KMS-11 (cell line): ENCODE data around the gene PADI4.

Experiments used
- H2AFZ ChIP-seq: fragments of 200-600 bp; sonication (generic); 2 replicates; pipeline ENCODE4 v1.6.1; 2016; ENCODE audit warnings: antibody characterized with exemption, mixed run types, low read depth
- H3K27ac ChIP-seq: fragments of 200-600 bp; sonication (generic); 2 replicates; pipeline ENCODE4 v1.6.1; 2016; ENCODE audit warnings: mild to moderate bottlenecking, mixed run types
- H3K27me3 ChIP-seq: fragments of 200-600 bp; sonication (generic); 2 replicates; pipeline ENCODE4 v1.6.1; 2017; ENCODE audit warnings: mild to moderate bottlenecking, low read depth, mixed run types, moderate library complexity; ENCODE audit not compliant: insufficient read depth
- H3K36me3 ChIP-seq: fragments of 200-600 bp; sonication (generic); 2 replicates; pipeline ENCODE4 v1.6.1; 2017; ENCODE audit warnings: mild to moderate bottlenecking, mixed run types; ENCODE audit not compliant: insufficient read depth
- H3K4me1 ChIP-seq: fragments of 200-600 bp; sonication (generic); 2 replicates; pipeline ENCODE4 v1.6.1; 2016; ENCODE audit warnings: mild to moderate bottlenecking, low read depth, mixed run types; ENCODE audit not compliant: poor library complexity, severe bottlenecking
- H3K4me2 ChIP-seq: fragments of 200-600 bp; sonication (generic); 2 replicates; pipeline ENCODE4 v1.7.0; 2016; ENCODE audit warnings: mild to moderate bottlenecking, mixed run types
- H3K4me3 ChIP-seq: fragments of 200-600 bp; sonication (generic); IDR thresholded peaks from 2 replicates; pipeline ENCODE4 v1.6.1; 2017; ENCODE audit warnings: low read depth, low read length, mixed read lengths; ENCODE audit not compliant: insufficient read depth
- H3K79me2 ChIP-seq: fragments of 200-600 bp; sonication (generic); 2 replicates; pipeline ENCODE4 v1.6.1; 2016; ENCODE audit warnings: low read depth, mixed run types; ENCODE audit not compliant: insufficient read depth
- H3K9ac ChIP-seq: fragments of 200-600 bp; sonication (generic); 2 replicates; pipeline ENCODE4 v1.6.1; 2016; ENCODE audit warnings: mild to moderate bottlenecking, mixed run types
- H4K20me1 ChIP-seq: fragments of 200-600 bp; sonication (generic); 2 replicates; pipeline ENCODE4 v1.6.1; 2016; ENCODE audit warnings: mild to moderate bottlenecking, mixed run types; ENCODE audit not compliant: insufficient read depth
- TF ChIP-seq, protein P1 (sequence below): fragments of 200-600 bp; sonication (generic); conservative IDR thresholded peaks from 2 replicates; pipeline ENCODE4 v1.6.1; 2017; ENCODE audit warnings: low read depth, mild to moderate bottlenecking, antibody characterized with exemption, low read length, moderate library complexity, mixed read lengths

Gene PADI4

DNA sequence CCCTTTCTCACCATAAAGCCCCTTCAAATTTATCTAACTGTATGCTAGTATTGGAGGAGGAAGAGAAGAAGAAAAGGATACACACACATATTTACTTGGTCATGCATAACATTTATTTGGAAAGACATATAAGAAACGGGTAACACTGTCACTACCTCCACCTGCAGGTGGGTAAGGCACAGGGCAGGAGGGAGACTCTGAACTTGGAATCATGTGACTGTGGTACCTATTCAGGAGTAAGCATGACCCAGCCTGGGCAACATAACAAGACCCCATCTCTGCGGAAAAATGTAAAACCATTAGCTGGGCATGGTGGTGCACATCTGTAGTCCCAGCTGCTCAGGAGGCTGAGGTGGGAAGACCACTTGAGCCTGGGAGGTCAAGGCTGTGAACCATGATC, 62.6 kb downstream of the PADI4 start:
- H3K4me1 ChIP-seq, result no peaks in the 10 kb centered on the region

DNA sequence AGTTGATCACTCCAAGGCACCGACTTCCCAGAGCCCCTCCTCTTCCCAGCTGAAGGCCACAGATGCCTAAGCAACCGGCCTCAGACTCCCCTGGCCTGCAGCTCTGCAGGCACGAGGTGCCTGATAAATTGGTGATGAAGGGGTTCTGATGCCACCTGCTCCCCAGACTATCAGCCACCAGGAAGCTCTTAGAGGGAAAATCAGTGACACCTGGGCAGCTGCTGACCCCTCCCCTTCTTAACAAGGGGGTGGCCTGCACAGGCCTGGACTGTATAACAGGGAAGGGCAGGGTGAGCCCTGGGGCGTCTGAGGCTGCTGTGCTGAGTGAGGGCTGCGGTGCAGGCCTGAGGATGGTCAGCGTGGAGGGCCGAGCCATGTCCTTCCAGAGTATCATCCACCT, 63.9 kb downstream of the PADI4 start, which contains the start of gene PADI6:
PADI6 (plus strand) TSS at position 301 of the 400 bp plus-strand sequence; CDS start at position 351, 50 bp downstream.
- Histone ChIP-seq H3K79me2 (no peaks in the 10 kb centered on the region), H3K4me1 (no peaks in the 10 kb centered on the region)

More for the DNA sequence above, 62.6 kb downstream of the PADI4 start:
- Histone ChIP-seq H3K79me2 (no peaks in the 10 kb centered on the region), H4K20me1 (no peaks in the 10 kb centered on the region), H3K4me2 (no peak overlapping the region), H3K27me3 (peaks cover 60% of the 10 kb centered on the region), H2AFZ (no peak overlapping the region), H3K27ac (no peak overlapping the region), H3K36me3 (no peaks in the 10 kb centered on the region), H3K9ac (no peak overlapping the region), H3K4me3 (no peak overlapping the region)
- TF ChIP-seq, protein P1, sequence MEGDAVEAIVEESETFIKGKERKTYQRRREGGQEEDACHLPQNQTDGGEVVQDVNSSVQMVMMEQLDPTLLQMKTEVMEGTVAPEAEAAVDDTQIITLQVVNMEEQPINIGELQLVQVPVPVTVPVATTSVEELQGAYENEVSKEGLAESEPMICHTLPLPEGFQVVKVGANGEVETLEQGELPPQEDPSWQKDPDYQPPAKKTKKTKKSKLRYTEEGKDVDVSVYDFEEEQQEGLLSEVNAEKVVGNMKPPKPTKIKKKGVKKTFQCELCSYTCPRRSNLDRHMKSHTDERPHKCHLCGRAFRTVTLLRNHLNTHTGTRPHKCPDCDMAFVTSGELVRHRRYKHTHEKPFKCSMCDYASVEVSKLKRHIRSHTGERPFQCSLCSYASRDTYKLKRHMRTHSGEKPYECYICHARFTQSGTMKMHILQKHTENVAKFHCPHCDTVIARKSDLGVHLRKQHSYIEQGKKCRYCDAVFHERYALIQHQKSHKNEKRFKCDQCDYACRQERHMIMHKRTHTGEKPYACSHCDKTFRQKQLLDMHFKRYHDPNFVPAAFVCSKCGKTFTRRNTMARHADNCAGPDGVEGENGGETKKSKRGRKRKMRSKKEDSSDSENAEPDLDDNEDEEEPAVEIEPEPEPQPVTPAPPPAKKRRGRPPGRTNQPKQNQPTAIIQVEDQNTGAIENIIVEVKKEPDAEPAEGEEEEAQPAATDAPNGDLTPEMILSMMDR, result peak; percentile 36; the same call in 1 of the 2 replicates

DNA sequence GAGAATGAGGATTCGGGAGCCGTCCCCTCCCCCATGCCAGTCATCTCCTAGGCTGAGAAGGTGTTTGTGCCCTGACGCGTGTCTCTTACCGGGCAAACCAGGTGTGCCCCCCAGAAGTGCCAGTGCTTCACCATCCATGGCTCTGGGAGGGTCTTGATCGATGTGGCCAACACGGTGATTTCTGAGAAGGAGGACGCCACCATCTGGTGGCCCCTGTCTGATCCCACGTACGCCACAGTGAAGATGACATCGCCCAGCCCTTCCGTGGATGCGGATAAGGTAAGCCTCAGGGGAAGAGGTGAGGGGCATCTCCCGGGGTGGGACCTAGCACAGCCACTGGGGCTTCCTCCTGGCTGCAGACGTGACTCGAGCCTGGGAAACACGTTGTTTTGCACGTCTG, 65.0 kb downstream of the PADI4 start:
- Histone ChIP-seq H3K9ac (no peak overlapping the region), H3K4me3 (no peak overlapping the region), H3K27me3 (peaks cover 65% of the 10 kb centered on the region), H3K27ac (no peak overlapping the region), H4K20me1 (no peaks in the 10 kb centered on the region), H2AFZ (no peak overlapping the region), H3K79me2 (no peaks in the 10 kb centered on the region), H3K36me3 (no peaks in the 10 kb centered on the region), H3K4me1 (no peaks in the 10 kb centered on the region), H3K4me2 (no peak overlapping the region)
- TF ChIP-seq, protein P1, result no peak

More for the DNA sequence above, 63.9 kb downstream of the PADI4 start, which contains the start of gene PADI6:
- Histone ChIP-seq H3K4me3 (no peak within 1 kb of the TSS), H3K27ac (no peak within 1 kb of the TSS), H3K9ac (no peak within 1 kb of the TSS), H4K20me1 (no peaks in the 10 kb centered on the region), H3K27me3 (peaks cover 64% of the 10 kb centered on the region), H2AFZ (no peak within 1 kb of the TSS), H3K4me2 (no peak within 1 kb of the TSS), H3K36me3 (no peaks in the 10 kb centered on the region)
- TF ChIP-seq, protein P1, result no peak

DNA sequence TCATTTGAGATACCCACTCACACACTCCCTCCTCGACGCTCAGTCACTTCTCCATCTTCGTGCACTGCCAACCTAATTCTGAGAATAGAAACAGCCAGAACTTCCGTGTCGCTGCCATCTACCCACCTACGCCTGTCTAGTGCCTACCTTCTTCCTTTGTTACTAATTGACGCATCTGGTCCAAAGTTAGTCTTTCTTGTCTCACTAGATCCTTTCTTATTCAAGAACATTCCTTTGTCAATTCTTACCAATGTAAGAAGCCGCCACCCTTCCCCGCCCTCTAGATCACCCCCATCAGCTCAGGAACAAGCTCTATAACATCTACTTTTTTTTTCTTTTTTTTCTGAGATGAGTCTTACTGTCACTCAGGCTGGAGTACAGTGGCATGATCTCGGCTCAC, 67.7 kb downstream of the PADI4 start:
- TF ChIP-seq, protein P1, result no peak

More for the DNA sequence above, 67.7 kb downstream of the PADI4 start:
- Histone ChIP-seq H3K36me3 (no peaks in the 10 kb centered on the region), H3K79me2 (no peaks in the 10 kb centered on the region), H2AFZ (no peak overlapping the region), H3K27ac (no peak overlapping the region), H3K4me2 (no peak overlapping the region), H3K27me3 (peaks cover 65% of the 10 kb centered on the region), H3K4me3 (no peak overlapping the region), H4K20me1 (no peaks in the 10 kb centered on the region), H3K9ac (no peak overlapping the region), H3K4me1 (no peaks in the 10 kb centered on the region)
